IMR-90 (cell line): ENCODE results near the gene SEMA3E. TPM values are rescaled to one million over a fixed set of nuclear protein-coding genes. Genes with fewer than 3 reads are reported as not detected.

ENCODE experiments used
- ATAC-seq: fragments of 200-7000 bp; cut with Tn5 transposase; 2 replicates; pipeline ENCODE4 v1.9.1; 2020; ENCODE audit warnings: low read depth, mild to moderate bottlenecking, moderate library complexity
- BruUV-seq: library from RNA; stranded (reverse); fragments of 400-500 nt; replicated peaks from 2 replicates; lab custom pipeline; 2021; lab: Mats Ljungman, UMichigan
- CTCF ChIA-PET: fragments of 300-600 bp; formaldehyde crosslinking; extraction: SDS; loops from one replicate; lab custom pipeline; 2021; ENCODE audit warnings: antibody characterized with exemption; lab: Yijun Ruan, JAX
- POLR2A ChIA-PET: fragments of 300-600 bp; sonication (Branson Sonifier 250); formaldehyde crosslinking; loops from one replicate; lab custom pipeline; 2022; ENCODE audit warnings: antibody characterized with exemption; ENCODE audit not compliant: unreplicated experiment; lab: Charles Lee
- DNase-seq: peaks from one replicate; pipeline ENCODE4 v3.0.0; 2013
- H2AFZ ChIP-seq: replicated peaks from 2 replicates; pipeline ENCODE3; 2013; ENCODE audit warnings: low read length, mild to moderate bottlenecking; ENCODE audit not compliant: poor library complexity
- H2AK5ac ChIP-seq: 2 replicates; pipeline ENCODE4 v1.6.1; 2013; ENCODE audit warnings: low read depth, low read length, inconsistent platforms
- H2AK9ac ChIP-seq: replicated peaks from 2 replicates; pipeline ENCODE3; 2013; ENCODE audit warnings: mild to moderate bottlenecking, low read depth, low read length, moderate library complexity; ENCODE audit not compliant: poor library complexity
- H2BK120ac ChIP-seq: 2 replicates; pipeline ENCODE4 v1.6.1; 2013; ENCODE audit warnings: low read depth, low read length, inconsistent platforms
- H2BK15ac ChIP-seq: 3 replicates; pipeline ENCODE4 v1.6.1; 2013; ENCODE audit warnings: low read depth, low read length, inconsistent platforms
- H2BK20ac ChIP-seq: 2 replicates; pipeline ENCODE4 v1.6.1; 2013; ENCODE audit warnings: low read depth, mild to moderate bottlenecking, inconsistent platforms, low read length, moderate library complexity
- H2BK5ac ChIP-seq: 2 replicates; pipeline ENCODE4 v1.6.1; 2013; ENCODE audit warnings: mild to moderate bottlenecking, low read depth, low read length, inconsistent platforms; ENCODE audit not compliant: poor library complexity, severe bottlenecking
- H3K14ac ChIP-seq: replicated peaks from 2 replicates; pipeline ENCODE4 v1.6.1; 2013; ENCODE audit warnings: low read depth, low read length, inconsistent platforms
- H3K18ac ChIP-seq: 2 replicates; pipeline ENCODE4 v1.6.1; 2013; ENCODE audit warnings: low read depth, low read length, control low read depth
- H3K23ac ChIP-seq: 2 replicates; pipeline ENCODE4 v1.6.1; 2013; ENCODE audit warnings: low read depth, low read length, inconsistent platforms
- H3K27ac ChIP-seq: 2 replicates; pipeline ENCODE4 v1.5.1; 2013; ENCODE audit warnings: mild to moderate bottlenecking, control low read depth, low read length; ENCODE audit not compliant: insufficient read depth
- H3K27me3 ChIP-seq: 2 replicates; pipeline ENCODE4 v1.6.1; 2013; ENCODE audit warnings: low read length; ENCODE audit not compliant: control insufficient read depth, insufficient read depth
- H3K36me3 ChIP-seq: 2 replicates; pipeline ENCODE4 v1.6.1; 2013; ENCODE audit warnings: low read length, mixed read lengths; ENCODE audit not compliant: control insufficient read depth, insufficient read depth
- H3K4ac ChIP-seq: 2 replicates; pipeline ENCODE4 v1.6.1; 2013; ENCODE audit warnings: low read depth, low read length, inconsistent platforms
- H3K4me1 ChIP-seq: 2 replicates; pipeline ENCODE4 v1.6.1; 2013; ENCODE audit warnings: low read length, mixed read lengths; ENCODE audit not compliant: control insufficient read depth, insufficient read depth
- H3K4me2 ChIP-seq: 2 replicates; pipeline ENCODE4 v1.6.1; 2013; ENCODE audit warnings: low read depth, mild to moderate bottlenecking, control low read depth, low read length, moderate library complexity
- H3K4me3 ChIP-seq: 2 replicates; pipeline ENCODE4 v1.5.1; 2013; ENCODE audit warnings: low read depth, mild to moderate bottlenecking, control low read depth, low read length, moderate library complexity; ENCODE audit not compliant: insufficient read depth
- H3K56ac ChIP-seq: 2 replicates; pipeline ENCODE4 v1.6.1; 2013; ENCODE audit warnings: low read length, inconsistent platforms; ENCODE audit not compliant: insufficient read depth; ENCODE audit errors: extremely low read depth
- H3K79me1 ChIP-seq, 2 experiments: 2 replicates each; pipeline ENCODE4 v1.6.1; 2013; ENCODE audit warnings: low read length in 2 of 2, inconsistent platforms in 1 of 2, low read depth in 1 of 2
- H3K9ac ChIP-seq: 2 replicates; pipeline ENCODE4 v1.6.1; 2013; ENCODE audit warnings: low read depth, low read length, control low read depth
- H3K9me1 ChIP-seq: 2 replicates; pipeline ENCODE4 v1.6.1; 2013; ENCODE audit warnings: low read length, inconsistent platforms; ENCODE audit not compliant: insufficient read depth
- H3K9me3 ChIP-seq: 2 replicates; pipeline ENCODE4 v1.6.1; 2013; ENCODE audit warnings: low read length; ENCODE audit not compliant: control insufficient read depth, insufficient read depth
- H4K20me1 ChIP-seq: 2 replicates; pipeline ENCODE4 v1.6.1; 2013; ENCODE audit warnings: low read length, inconsistent platforms; ENCODE audit not compliant: insufficient read depth
- H4K5ac ChIP-seq: 2 replicates; pipeline ENCODE4 v1.6.1; 2013; ENCODE audit warnings: mild to moderate bottlenecking, low read depth, low read length, control low read depth
- H4K8ac ChIP-seq, 2 experiments: 2 replicates each; pipeline ENCODE4 v1.6.1; 2013; ENCODE audit warnings: low read depth in 2 of 2, low read length in 2 of 2, control low read depth in 1 of 2, inconsistent platforms in 1 of 2
- H4K91ac ChIP-seq: 2 replicates; pipeline ENCODE4 v1.6.1; 2013; ENCODE audit warnings: low read depth, low read length, inconsistent platforms; ENCODE audit not compliant: insufficient read depth
- CEBPB ChIP-seq: IDR thresholded peaks from 2 replicates; pipeline ENCODE4 v1.6.1; 2012; ENCODE audit warnings: low read depth, low read length, improper control_type of control experiment
- CHD1 ChIP-seq: IDR thresholded peaks from 2 replicates; pipeline ENCODE4 v1.6.1; 2012; ENCODE audit warnings: low read depth, low read length, improper control_type of control experiment
- MAFK ChIP-seq: IDR thresholded peaks from 2 replicates; pipeline ENCODE4 v1.6.1; 2012; ENCODE audit warnings: low read depth, low read length, improper control_type of control experiment
- MAZ ChIP-seq: IDR thresholded peaks from 2 replicates; pipeline ENCODE4 v1.6.1; 2012; ENCODE audit warnings: low read depth, mild to moderate bottlenecking, low read length, improper control_type of control experiment, moderate library complexity, borderline replicate concordance
- MXI1 ChIP-seq: IDR thresholded peaks from 2 replicates; pipeline ENCODE4 v1.6.1; 2012; ENCODE audit warnings: low read depth, mild to moderate bottlenecking, low read length, moderate library complexity, borderline replicate concordance
- NFE2L2 ChIP-seq: fragments of 150-350 bp; IDR thresholded peaks from 2 replicates; pipeline ENCODE4 v1.6.1; 2016; ENCODE audit warnings: low read depth, mild to moderate bottlenecking, low read length
- POLR2A ChIP-seq: IDR thresholded peaks from 2 replicates; pipeline ENCODE4 v1.6.1; 2012; ENCODE audit warnings: mild to moderate bottlenecking, low read depth, low read length
- RAD21 ChIP-seq: IDR thresholded peaks from 2 replicates; pipeline ENCODE4 v1.6.1; 2012; ENCODE audit warnings: low read length, improper control_type of control experiment
- RFX5 ChIP-seq: IDR thresholded peaks from 2 replicates; pipeline ENCODE4 v1.8.0; 2012; ENCODE audit warnings: low read depth, mild to moderate bottlenecking, low read length, moderate library complexity
- SMC3 ChIP-seq: fragments of 150-350 bp; IDR thresholded peaks from 2 replicates; pipeline ENCODE4 v1.6.1; 2016; ENCODE audit warnings: low read depth, mild to moderate bottlenecking, antibody characterized with exemption, low read length, moderate library complexity
- USF2 ChIP-seq: fragments of 150-350 bp; IDR thresholded peaks from 2 replicates; pipeline ENCODE4 v1.6.1; 2017; ENCODE audit warnings: mild to moderate bottlenecking, antibody characterized with exemption, low read length, low read depth
- dilution Hi-C: fragments of 300-500 bp; cut with HindIII; formaldehyde crosslinking; loops from one replicate; pipeline ENCODE4 v1.14.3; 2018; ENCODE audit warnings: low sequenced_read_pairs; ENCODE audit not compliant: unreplicated experiment
- in situ Hi-C: fragments of 300-500 bp; cut with MboI; formaldehyde crosslinking; loops from 3 replicates; pipeline ENCODE4 v1.14.3; 2019; ENCODE audit warnings: low sequenced_read_pairs, inconsistent platforms, mixed read lengths
- intact Hi-C: fragments of 100-400 bp; cut with micrococcal nuclease; formaldehyde crosslinking; loops from 2 replicates; pipeline ENCODE4 v1.10.0; 2022
- polyA plus RNA-seq, 3 experiments: library from polyadenylated mRNA; depleted of rRNA; stranded (reverse); fragments of >200 nt; gene quantifications; 2 replicates each; pipeline ENCODE4 v1.2.3, GENCODE V29; 2012; ENCODE audit warnings: low replicate concordance in 1 of 3
- total RNA-seq: library from RNA; depleted of rRNA; stranded (reverse); fragments of >200 nt; gene quantifications from 2 replicates; pipeline ENCODE4 v1.2.3, GENCODE V29; 2012
- TF ChIP-seq, protein P1 (sequence below): fragments of 150-350 bp; IDR thresholded peaks from 2 replicates; pipeline ENCODE4 v1.6.1; 2016; ENCODE audit warnings: low read depth, mild to moderate bottlenecking, low read length, moderate library complexity, borderline replicate concordance

Gene SEMA3E
- total and polyA plus RNA-seq, 2 of the 4 experiments (the other 2 are of a cell fraction), result 0.31 to 0.72 TPM

DNA sequence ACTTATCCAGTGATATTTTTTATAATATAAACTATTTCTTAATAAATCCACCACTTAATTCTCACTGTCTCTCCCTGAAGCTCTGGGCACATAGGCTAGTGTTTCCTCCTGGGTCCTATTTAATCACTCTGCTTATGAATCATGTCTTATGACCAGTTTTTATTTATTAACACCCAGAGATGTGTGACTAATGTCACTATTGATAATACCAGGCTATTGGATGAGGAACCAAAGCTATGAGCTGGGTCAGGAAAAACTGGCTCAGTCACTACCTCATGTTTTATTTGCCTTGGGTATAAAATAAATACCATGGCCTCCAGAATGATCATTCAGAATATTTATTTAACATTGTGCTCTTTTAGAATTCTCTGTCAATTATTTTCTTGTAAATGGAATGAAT, 5.2 kb downstream of the SEMA3E start:
- Histone ChIP-seq H3K18ac (no peak overlapping the region), H3K27me3 (no peaks in the 10 kb centered on the region), H2BK20ac (no peak overlapping the region), H4K5ac (no peak overlapping the region), H3K14ac (no peak overlapping the region), H2BK120ac (no peak overlapping the region), H3K9ac (no peak overlapping the region), H3K4me3 (no peak overlapping the region), H4K91ac (no peak overlapping the region), H3K27ac (no peak overlapping the region), H4K8ac (no peak overlapping the region), H3K4me2 (no peak overlapping the region), H2AK9ac (no peak overlapping the region), H3K4ac (no peak overlapping the region), H3K9me1 (no peaks in the 10 kb centered on the region), H3K23ac (no peak overlapping the region), H3K56ac (no peak overlapping the region), H4K20me1 (no peaks in the 10 kb centered on the region), H3K79me1 (no peaks in the 10 kb centered on the region), H3K4me1 (no peaks in the 10 kb centered on the region), H2BK5ac (no peak overlapping the region), H3K36me3 (no peaks in the 10 kb centered on the region), H3K9me3 (no peaks in the 10 kb centered on the region), H2AFZ (no peak overlapping the region), H2BK15ac (no peak overlapping the region), H2AK5ac (no peak overlapping the region)
- no peak for ATAC-seq
- dilution Hi-C loops (no loop called here), in situ Hi-C loops (no loop called here), intact Hi-C loops (no loop called here)
- no TSS peak for BruUV-seq
- no peak for DNase-seq
- ChIA-PET CTCF (interaction anchor here (0.5 kb wide), 1 partner anchor 21 kb away, joined by 3 read pairs; no protein-coding TSS in a partner anchor), POLR2A (no interaction called here)
- no peak for TF ChIP-seq RFX5
- TF ChIP-seq, protein P1, sequence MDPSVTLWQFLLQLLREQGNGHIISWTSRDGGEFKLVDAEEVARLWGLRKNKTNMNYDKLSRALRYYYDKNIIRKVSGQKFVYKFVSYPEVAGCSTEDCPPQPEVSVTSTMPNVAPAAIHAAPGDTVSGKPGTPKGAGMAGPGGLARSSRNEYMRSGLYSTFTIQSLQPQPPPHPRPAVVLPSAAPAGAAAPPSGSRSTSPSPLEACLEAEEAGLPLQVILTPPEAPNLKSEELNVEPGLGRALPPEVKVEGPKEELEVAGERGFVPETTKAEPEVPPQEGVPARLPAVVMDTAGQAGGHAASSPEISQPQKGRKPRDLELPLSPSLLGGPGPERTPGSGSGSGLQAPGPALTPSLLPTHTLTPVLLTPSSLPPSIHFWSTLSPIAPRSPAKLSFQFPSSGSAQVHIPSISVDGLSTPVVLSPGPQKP, result no peak
- no peak for TF ChIP-seq CHD1
- no peak for TF ChIP-seq CEBPB
- no peak for TF ChIP-seq SMC3
- TF ChIP-seq MXI1, result no peak
- TF ChIP-seq RAD21, result no peak
- no peak for TF ChIP-seq MAFK
- TF ChIP-seq MAZ, result no peak
- TF ChIP-seq POLR2A, result no peak
- no peak for TF ChIP-seq NFE2L2
- no peak for TF ChIP-seq USF2
